NCI-H460 (cell line): Measurements from ENCODE around the gene SMOC1. TPM values are rescaled to one million over a fixed set of nuclear protein-coding genes. Genes with fewer than 3 reads are reported as not detected.
A peak's percentile ranks its signal among the peaks of the same experiment; 100 is the strongest.

Experiments
- DNase-seq: peaks from one replicate; pipeline ENCODE4 v3.0.0-alpha.2; 2016; ENCODE audit warnings: low read depth; ENCODE audit errors: extremely low read depth
- total RNA-seq: library from RNA; depleted of rRNA; stranded (reverse); fragments of >200 nt; shearing (Covaris generic); gene quantifications from 2 replicates; pipeline ENCODE4 v1.2.3, GENCODE V29; 2014

The SMOC1 gene
- total RNA-seq, 1 experiment from 2014 or later = 70.6 TPM

DNA sequence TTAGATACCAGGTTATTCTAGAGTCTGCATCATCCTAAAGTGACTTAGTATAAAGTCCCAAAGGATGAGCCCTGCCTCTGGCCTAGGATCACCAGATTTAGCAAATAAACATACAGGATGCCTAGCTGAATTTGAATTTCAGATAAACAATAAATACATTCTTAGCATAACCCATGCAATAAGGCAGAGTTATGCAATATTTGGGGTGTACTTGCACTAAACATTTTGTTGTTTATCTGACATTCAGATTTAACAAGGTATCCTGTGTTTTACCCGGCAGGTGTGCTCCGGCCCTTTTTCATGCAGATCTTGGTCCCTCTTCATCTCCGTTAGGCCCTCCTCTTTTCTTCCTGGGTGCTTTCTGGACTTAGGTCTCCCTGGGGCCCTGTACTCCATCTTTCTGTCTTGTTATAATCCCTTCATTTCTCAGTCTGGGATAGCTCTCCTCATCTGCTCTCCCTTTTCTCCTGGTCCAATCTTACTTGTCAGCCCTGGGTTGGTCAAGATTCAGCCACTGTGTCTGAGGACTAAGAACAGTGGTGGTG is 18.1 kb upstream of the SMOC1 start:
- DNase-seq = no peak

DNA sequence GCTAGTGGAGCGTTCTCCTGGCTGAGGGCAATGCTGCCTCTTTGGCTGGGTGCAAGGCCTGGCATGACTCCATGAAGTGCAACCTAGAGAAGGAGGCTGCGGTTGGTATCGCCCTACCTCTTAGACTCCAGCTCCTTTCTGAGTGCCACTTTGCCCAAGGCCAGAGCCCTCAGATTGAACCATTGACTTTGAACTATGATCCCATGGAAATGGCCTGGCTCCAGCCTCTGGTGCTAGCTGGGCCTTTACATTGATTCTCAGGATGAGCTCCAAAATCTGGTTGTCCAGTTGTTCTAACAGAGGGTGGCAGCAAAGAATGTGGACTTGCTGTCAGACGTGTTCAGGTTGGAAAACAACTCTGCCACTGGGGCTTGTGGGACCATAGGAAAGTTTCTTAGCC is 16.1 kb upstream of the SMOC1 start:
- no peak for DNase-seq

DNA sequence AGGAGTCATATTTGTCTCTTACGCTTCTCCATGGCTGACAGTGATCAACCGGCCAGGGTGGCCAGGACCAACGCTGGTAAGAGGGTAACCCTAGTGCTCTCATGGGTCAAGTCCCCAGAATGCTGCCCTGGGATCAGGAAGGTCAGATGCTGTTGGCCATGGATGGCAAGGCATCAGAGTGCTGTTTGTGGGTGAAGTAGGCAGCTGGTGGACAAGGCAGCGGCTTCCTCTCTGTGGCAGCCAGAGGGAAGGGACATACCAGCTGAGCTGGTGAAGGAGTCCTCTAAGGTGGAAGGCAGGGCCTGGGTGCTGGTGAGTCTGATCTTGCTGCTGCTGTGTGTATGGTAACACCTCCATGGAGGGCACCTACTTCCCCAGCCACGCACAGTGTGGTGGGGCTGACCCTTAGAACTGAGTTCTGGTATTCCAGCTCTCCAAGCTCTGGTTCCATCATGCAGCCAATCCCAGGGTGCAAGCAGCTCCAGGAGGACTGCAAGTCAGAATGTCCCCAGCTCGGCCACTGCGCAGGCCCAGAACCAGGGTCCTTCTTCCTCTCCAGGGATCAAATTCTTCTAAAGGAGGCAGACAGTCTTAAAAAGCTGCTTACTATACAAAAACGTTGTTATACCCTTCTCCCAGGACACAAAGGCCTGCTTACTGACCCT is 13.4 kb upstream of the SMOC1 start:
- no peak for DNase-seq

- DNase-seq = no peak
Measured at GRCh38 chr14:69868363-69868963, 10.8 kb upstream of the SMOC1 start.

GRCh38 chr14:69870613-69871012 is 8.6 kb upstream of the SMOC1 start:
- no peak for DNase-seq

- DNase-seq = no peak
Measured at GRCh38 chr14:69873877-69874780, 5.1 kb upstream of the SMOC1 start.

DNA sequence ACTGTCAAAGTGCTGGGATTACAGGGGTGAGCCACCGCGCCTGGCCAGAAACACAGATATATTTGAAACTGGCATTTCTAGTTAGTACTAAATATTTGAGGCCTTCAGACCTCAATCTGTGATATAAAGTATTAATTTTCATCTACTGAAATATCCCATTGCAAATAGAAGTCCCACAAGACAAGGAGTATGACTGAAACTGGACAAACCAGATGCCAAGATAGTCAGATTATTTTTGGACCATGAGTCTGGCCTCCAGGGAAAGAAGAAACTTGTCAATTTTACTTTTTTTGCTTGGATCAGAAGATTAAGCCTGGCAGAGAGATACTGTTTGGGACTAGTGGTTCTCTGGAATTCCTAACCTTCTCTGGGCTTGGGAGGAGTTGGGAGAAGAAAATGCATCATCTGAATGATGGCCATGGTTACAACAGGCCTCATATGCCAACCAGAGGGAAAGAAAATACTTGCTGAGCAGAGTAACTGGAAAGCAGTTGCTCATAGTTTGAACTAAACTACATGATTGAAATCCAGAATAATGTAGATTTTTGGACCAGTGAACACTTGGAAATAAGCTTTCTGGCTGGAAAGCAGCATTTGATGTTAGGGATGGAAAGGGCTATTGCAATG is 2.9 kb upstream of the SMOC1 start:
- DNase-seq = no peak

DNA sequence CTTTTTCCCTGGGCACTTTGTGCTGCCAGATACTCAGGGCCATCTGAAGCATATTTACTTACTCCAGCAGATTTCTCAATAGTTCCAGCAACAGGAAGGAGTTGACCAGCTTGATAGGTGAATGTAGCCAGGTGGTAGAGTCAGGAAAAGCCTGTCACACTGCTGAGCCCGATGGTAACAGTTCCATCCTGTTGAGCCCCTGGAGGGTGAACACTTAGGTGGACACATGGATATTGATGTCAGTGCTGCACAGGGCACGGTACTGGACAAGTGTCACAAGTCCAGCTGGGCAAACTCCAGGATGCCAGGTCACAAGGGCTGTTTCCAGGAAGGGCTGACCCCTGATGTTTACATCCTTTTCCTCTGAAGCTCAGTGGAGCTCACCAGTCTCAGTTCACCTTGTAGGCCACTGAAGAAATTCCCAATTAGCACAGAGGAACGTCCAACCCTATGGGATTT is 2.3 kb upstream of the SMOC1 start:
- DNase-seq = no peak

GRCh38 chr14:69877492-69877891 is 1.7 kb upstream of the SMOC1 start:
- peak; percentile 58 for DNase-seq

DNA sequence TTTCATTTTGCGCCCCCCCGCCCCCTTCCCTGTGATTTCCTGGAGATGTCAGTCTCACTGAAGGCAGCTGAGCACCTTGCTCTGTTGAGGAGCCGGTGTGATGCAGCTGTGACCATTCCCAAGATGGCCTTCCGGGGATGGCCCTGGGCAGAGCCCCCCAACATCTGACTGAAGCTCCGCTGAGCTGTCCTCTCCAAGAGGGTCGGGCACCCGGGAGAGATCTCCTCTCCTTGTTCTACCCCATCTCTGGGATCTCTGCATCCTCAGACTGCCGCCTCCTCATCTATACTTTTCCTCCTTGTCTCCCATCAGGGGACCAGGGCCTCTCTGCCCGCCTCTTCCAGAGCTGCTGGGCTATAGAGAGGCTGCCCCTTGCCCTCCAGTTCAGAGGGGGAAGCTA is 965 bp upstream of the SMOC1 start:
- no peak for DNase-seq

- DNase-seq = no peak
Measured at GRCh38 chr14:69880044-69880487, 850 bp downstream of the SMOC1 start.

GRCh38 chr14:69880893-69881292 is 1.7 kb downstream of the SMOC1 start:
- no peak for DNase-seq

DNA sequence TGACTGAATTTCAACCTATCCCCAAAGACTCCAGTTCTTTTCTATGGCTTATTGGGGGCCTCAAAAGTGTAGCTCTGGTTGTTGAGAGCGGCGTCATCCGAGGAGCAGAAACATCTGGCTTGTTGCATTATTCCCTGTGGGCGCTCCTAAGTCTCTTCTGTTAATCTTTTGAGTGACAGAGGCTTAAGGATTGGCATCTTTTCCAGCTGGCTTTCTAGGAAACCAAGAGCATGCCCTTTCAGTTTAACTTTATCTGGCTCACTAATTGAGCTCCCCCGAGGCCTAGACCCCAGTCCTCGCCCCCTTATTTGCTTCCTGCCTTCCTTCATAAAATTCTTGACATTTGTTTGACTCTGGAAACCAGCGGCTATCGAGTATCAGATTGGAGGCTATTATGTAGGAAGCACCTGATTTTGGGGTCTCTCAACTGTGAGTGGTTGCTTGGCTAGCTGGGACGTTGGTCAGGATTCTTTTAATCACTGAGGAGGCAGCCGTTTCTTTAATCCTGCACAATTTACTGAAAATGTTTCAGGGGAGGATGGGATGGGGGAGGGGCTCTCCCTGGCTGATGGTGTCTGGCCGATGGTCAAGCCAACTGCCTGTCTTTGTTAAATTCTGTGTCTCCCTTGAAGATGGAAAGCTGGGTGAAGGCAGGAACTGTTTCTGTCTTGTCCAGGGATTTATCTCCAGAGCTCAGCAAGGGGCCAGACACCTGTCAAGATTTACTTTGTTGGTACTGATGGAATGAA is 3.1 kb downstream of the SMOC1 start:
- DNase-seq = no peak

DNA sequence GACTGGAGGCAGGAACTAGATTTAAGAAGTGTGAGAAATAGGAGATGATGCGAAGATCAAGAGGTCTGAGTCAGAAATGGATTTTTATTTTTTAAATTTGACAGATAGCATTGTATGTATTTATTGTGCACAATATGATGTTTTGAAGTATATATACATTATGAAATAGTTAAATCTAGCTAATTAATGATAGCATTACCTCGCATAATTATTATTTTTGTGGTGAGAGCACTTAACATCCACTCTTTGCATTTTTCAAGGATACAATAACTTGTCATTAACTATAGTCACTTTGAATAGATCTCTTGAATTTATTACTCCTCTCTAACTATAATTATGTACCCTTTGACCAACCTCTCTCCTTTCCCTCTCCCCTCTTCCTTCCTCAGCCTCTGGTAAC is 3.7 kb downstream of the SMOC1 start:
- DNase-seq = no peak

DNA sequence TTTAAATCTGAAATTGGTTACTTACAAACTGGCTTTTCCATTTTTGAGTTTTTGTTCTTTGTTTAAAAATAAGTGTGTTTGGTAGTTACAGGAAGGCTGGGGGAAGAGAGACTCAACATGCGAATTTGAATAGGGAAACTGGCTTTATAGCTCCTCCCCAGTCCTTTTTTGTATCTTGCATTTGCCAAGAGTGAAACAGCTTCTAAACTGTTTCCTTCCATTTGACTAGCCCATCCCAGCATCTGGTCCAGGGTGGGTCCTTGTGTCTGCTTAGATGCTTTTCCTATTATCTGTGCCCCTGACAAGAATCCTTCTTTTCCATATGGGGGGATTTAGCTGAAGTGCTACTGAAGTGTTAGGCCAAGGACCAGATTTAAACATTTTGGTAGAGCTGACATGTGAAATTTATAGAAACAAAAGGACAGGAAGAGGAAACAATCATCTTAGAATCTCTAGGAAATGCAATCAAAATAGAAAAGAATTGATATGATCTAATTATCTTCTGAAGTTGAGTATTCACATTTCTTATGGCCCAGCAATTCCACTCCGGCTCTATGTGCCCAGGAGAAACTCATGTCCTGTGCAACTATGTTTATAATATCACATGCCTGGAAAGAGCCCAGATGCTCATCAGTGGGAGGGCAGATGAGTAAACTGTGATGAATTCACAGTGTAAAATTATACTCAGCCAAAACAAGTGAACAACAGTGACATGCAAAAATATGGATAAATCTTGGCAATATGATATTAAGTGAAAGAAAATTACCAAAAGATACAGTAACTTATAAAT is 7.4 kb downstream of the SMOC1 start:
- no peak for DNase-seq

DNA sequence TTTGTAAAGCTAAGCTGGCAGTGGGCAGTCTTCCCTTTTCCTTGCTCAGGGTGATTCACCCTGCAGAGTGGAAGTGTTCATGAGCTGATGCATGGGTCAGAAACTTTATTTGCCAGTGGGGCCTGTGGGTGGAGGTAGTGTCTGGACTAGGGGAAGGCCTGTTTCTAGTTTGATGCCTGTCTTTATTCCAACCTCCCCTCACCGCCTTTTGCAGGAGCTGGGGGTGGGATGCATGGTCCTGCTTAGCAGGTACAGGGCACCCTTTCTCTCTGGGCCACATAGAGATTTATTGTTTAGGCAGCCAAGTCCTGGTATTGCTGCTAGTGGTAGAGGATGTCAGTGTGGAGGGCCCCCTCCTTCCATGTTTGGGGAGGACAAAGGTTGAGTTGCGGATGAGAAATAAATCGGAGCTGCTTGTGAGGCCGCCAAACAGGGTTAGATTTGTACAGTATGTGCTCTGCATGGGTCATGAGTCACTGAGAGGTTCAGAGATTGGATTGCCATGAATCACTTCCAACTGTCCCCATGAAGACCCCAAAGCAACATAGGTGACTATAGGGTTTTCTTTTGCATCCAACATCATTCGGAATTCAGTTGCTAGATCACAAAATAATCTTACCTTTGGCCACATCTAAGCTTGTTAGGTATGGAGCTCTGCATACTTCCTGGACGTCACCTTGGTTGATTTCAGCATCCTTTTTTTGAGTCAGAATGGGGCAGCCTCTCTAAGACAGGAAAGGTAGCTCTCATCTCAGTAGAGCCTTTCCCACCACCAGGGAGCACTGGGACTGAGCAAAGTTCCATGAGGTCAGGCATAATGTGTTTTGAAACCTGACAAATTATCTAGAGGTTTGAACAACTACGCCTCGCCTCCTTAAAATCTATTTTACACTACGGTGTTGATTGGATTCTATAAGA is 8.8 kb downstream of the SMOC1 start:
- DNase-seq = no peak

DNA sequence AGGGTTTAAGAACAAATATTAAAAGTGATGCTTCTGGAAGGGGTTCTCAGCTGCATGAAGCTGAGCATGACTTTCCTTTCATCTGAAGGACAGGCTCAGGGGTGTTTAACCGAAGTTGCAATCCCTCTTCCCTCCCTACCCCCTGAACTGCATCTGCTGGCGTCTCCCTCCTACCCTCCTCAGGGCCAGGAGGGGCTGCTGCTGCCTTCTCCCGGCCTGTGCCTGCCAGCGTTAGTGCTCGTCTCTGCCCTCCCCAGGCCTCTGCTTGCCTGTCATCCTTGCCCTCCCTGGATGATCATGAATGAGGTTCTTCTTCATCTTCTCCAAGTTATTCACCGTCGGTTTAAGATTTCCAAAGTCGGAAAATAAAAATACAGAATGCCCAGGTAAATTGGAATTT is 12.2 kb downstream of the SMOC1 start:
- DNase-seq = no peak

DNA sequence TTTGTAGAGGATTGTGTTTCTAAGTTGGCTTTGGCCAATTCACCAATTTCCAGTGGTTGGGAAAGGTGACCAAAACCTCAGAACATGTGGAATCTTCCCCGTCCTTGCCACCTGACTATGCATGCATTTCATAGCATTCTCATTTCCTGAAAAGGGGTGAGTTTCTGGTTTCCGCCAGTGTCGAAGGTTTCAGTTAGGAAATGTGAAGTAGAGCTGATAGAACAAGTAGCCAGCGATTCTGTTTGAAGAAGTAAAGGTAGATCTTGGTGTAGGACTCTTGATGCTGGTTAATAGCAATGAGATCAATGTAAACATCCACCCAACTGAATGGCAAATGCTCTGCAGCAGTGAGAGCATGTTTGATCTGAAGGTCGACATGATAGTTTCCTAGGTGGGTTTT is 15.9 kb downstream of the SMOC1 start:
- no peak for DNase-seq
